GM18858 (cell line): ENCODE data around the gene HEMK1.
A peak's percentile ranks its signal among the peaks of the same experiment; 100 is the strongest.

ENCODE experiments used
- ATAC-seq: cut with Tn5 transposase; IDR thresholded peaks from one replicate; pipeline ENCODE4 v1.9.1; 2021; ENCODE audit not compliant: unreplicated experiment

The HEMK1 gene

GRCh38 chr3:50542177-50543034 is 26.9 kb upstream of the HEMK1 start:
- no peak for ATAC-seq

GRCh38 chr3:50545781-50546180 is 23.5 kb upstream of the HEMK1 start:
- ATAC-seq = no peak

- ATAC-seq = no peak
Measured at GRCh38 chr3:50549226-50549625, 20.1 kb upstream of the HEMK1 start.

GRCh38 chr3:50550079-50550736 is 19.1 kb upstream of the HEMK1 start:
- ATAC-seq = no peak

GRCh38 chr3:50551054-50551659 is 18.2 kb upstream of the HEMK1 start:
- ATAC-seq = no peak

GRCh38 chr3:50551681-50552435 is 17.5 kb upstream of the HEMK1 start:
- no peak for ATAC-seq

- no peak for ATAC-seq
Measured at GRCh38 chr3:50552598-50552997, 16.7 kb upstream of the HEMK1 start.

GRCh38 chr3:50554553-50554952 is 14.8 kb upstream of the HEMK1 start:
- no peak for ATAC-seq

- no peak for ATAC-seq
Measured at GRCh38 chr3:50557106-50557505, 12.2 kb upstream of the HEMK1 start.

GRCh38 chr3:50557915-50558314 is 11.4 kb upstream of the HEMK1 start:
- ATAC-seq = no peak

- no peak for ATAC-seq
Measured at GRCh38 chr3:50559702-50560101, 9.6 kb upstream of the HEMK1 start.

- ATAC-seq = no peak
Measured at GRCh38 chr3:50562861-50563260, 6.5 kb upstream of the HEMK1 start.

- ATAC-seq = no peak
Measured at GRCh38 chr3:50563867-50564266, 5.5 kb upstream of the HEMK1 start.

- ATAC-seq = no peak
Measured at GRCh38 chr3:50564321-50564720, 5.0 kb upstream of the HEMK1 start.

GRCh38 chr3:50567011-50567385 is 2.3 kb upstream of the HEMK1 start:
- no peak for ATAC-seq

- ATAC-seq = peak; percentile 81
Measured at GRCh38 chr3:50567386-50568167, 1.7 kb upstream of the HEMK1 start, which contains the start of gene C3orf18. C3orf18 (minus strand) TSS chr3:50567747; CDS start chr3:50565699, 2,048 bp downstream.

- ATAC-seq = no peak
Measured at GRCh38 chr3:50570508-50571279, 1.4 kb downstream of the HEMK1 start.

GRCh38 chr3:50571486-50571885 is 2.2 kb downstream of the HEMK1 start:
- no peak for ATAC-seq

- ATAC-seq = no peak
Measured at GRCh38 chr3:50572158-50572557, 2.8 kb downstream of the HEMK1 start.
